SK-N-SH treated with all-trans-retinoic acid at 6 μM for 48 hours (cell line): ENCODE measurements around the gene MARCHF5.
"Not testable (repeated sequence)": the region's sequence is repeated elsewhere in the genome, so short reads cannot be mapped to it uniquely, and the experiment has no call there.

ENCODE experiments used
- ATAC-seq: fragments of 200-7000 bp; cut with Tn5 transposase; 3 replicates; pipeline ENCODE4 v1.9.1; 2020; ENCODE audit warnings: mild to moderate bottlenecking, moderate library complexity
- ARNTL ChIP-seq: fragments of 450-650 bp; formaldehyde crosslinking; IDR thresholded peaks from 2 replicates; pipeline ENCODE4 v1.5.0; 2020; ENCODE audit warnings: low read depth, mild to moderate bottlenecking, moderate library complexity, borderline replicate concordance
- CREB5 ChIP-seq: fragments of 250-450 bp; sonication (Bioruptor Pico); IDR thresholded peaks from 2 replicates; pipeline ENCODE4 v1.5.1; 2020; ENCODE audit warnings: low read depth, mild to moderate bottlenecking, moderate library complexity
- CSDC2 ChIP-seq: fragments of 250-450 bp; sonication (Bioruptor Pico); IDR thresholded peaks from 2 replicates; pipeline ENCODE4 v1.5.0; 2020; ENCODE audit warnings: mild to moderate bottlenecking, moderate library complexity
- ESRRG ChIP-seq: fragments of 250-450 bp; sonication (Bioruptor Pico); IDR thresholded peaks from 2 replicates; pipeline ENCODE4 v1.6.1; 2021; ENCODE audit warnings: mild to moderate bottlenecking
- GLIS3 ChIP-seq: fragments of 250-450 bp; sonication (Bioruptor Pico); IDR thresholded peaks from 2 replicates; pipeline ENCODE4 v1.5.0; 2020; ENCODE audit warnings: mild to moderate bottlenecking, moderate library complexity
- ISL1 ChIP-seq: fragments of 250-450 bp; sonication (Bioruptor Pico); IDR thresholded peaks from 2 replicates; pipeline ENCODE4 v2.1.2; 2022; ENCODE audit warnings: mild to moderate bottlenecking, moderate library complexity
- OSR1 ChIP-seq: fragments of 250-450 bp; sonication (Bioruptor Pico); IDR thresholded peaks from 2 replicates; pipeline ENCODE4 v1.8.0; 2022; ENCODE audit warnings: moderate library complexity, mild to moderate bottlenecking, inconsistent platforms
- PATZ1 ChIP-seq: fragments of 250-450 bp; sonication (Bioruptor Pico); IDR thresholded peaks from 2 replicates; pipeline ENCODE4 v1.8.0; 2020; ENCODE audit warnings: mild to moderate bottlenecking, moderate library complexity, borderline replicate concordance
- PPARA ChIP-seq: fragments of 250-450 bp; sonication (Bioruptor Pico); IDR thresholded peaks from 2 replicates; pipeline ENCODE4 v1.5.0; 2020; ENCODE audit warnings: mild to moderate bottlenecking, borderline replicate concordance
- RARB ChIP-seq: fragments of 250-450 bp; sonication (Bioruptor Pico); IDR thresholded peaks from 2 replicates; pipeline ENCODE4 v1.8.0; 2021; ENCODE audit warnings: mild to moderate bottlenecking, moderate library complexity
- SNAI2 ChIP-seq: fragments of 250-450 bp; sonication (Bioruptor Pico); IDR thresholded peaks from 2 replicates; pipeline ENCODE4 v1.5.0; 2020; ENCODE audit warnings: mild to moderate bottlenecking, moderate library complexity
- TCF4 ChIP-seq: fragments of 250-450 bp; sonication (Bioruptor Pico); IDR thresholded peaks from 2 replicates; pipeline ENCODE4 v1.8.0; 2021; ENCODE audit warnings: mild to moderate bottlenecking, moderate library complexity, borderline replicate concordance
- TOX ChIP-seq: fragments of 250-450 bp; sonication (Bioruptor Pico); IDR thresholded peaks from 2 replicates; pipeline ENCODE4 v1.8.0; 2021; ENCODE audit warnings: mild to moderate bottlenecking, moderate library complexity, borderline replicate concordance
- TSHZ2 ChIP-seq: fragments of 250-450 bp; sonication (Bioruptor Pico); IDR thresholded peaks from 2 replicates; pipeline ENCODE4 v1.5.0; 2020; ENCODE audit warnings: mild to moderate bottlenecking, moderate library complexity
- ZC3H10 ChIP-seq: fragments of 250-450 bp; sonication (Bioruptor Pico); IDR thresholded peaks from 2 replicates; pipeline ENCODE4 v1.5.1; 2021; ENCODE audit warnings: mild to moderate bottlenecking, moderate library complexity
- ZFP3 ChIP-seq: fragments of 250-450 bp; sonication (Bioruptor Pico); IDR thresholded peaks from 2 replicates; pipeline ENCODE4 v1.5.0; 2020; ENCODE audit warnings: mild to moderate bottlenecking, moderate library complexity
- ZNF565 ChIP-seq: fragments of 450-650 bp; formaldehyde crosslinking; conservative IDR thresholded peaks from 2 replicates; pipeline ENCODE4 v1.5.0; 2020; ENCODE audit warnings: low read depth, mild to moderate bottlenecking, moderate library complexity
- ZNF70 ChIP-seq: fragments of 450-650 bp; formaldehyde crosslinking; IDR thresholded peaks from 2 replicates; pipeline ENCODE4 v1.5.0; 2020; ENCODE audit warnings: mild to moderate bottlenecking, moderate library complexity
- ZNF8 ChIP-seq: fragments of 450-650 bp; formaldehyde crosslinking; IDR thresholded peaks from 2 replicates; pipeline ENCODE4 v1.5.0; 2020; ENCODE audit warnings: mild to moderate bottlenecking, moderate library complexity
- TF ChIP-seq, protein P1 (sequence below): fragments of 250-450 bp; sonication (Bioruptor Pico); IDR thresholded peaks from 2 replicates; pipeline ENCODE4 v1.8.0; 2021; ENCODE audit warnings: low read depth, mild to moderate bottlenecking, moderate library complexity, borderline replicate concordance

MARCHF5 gene

GRCh38 chr10:92342796-92343195, 51.8 kb downstream of the MARCHF5 start:
- TF ChIP-seq TOX (CRISPR knock-in tag) (no peak), ZC3H10 (CRISPR knock-in tag) (no peak), ZNF565 (CRISPR knock-in tag) (no peak), ARNTL (CRISPR knock-in tag) (no peak), OSR1 (CRISPR knock-in tag) (no peak), PPARA (CRISPR knock-in tag) (no peak), ISL1 (CRISPR knock-in tag) (no peak), ESRRG (CRISPR knock-in tag) (no peak), RARB (CRISPR knock-in tag) (no peak), ZNF8 (CRISPR knock-in tag) (no peak), TCF4 (CRISPR knock-in tag) (no peak)
- TF ChIP-seq, protein P1, sequence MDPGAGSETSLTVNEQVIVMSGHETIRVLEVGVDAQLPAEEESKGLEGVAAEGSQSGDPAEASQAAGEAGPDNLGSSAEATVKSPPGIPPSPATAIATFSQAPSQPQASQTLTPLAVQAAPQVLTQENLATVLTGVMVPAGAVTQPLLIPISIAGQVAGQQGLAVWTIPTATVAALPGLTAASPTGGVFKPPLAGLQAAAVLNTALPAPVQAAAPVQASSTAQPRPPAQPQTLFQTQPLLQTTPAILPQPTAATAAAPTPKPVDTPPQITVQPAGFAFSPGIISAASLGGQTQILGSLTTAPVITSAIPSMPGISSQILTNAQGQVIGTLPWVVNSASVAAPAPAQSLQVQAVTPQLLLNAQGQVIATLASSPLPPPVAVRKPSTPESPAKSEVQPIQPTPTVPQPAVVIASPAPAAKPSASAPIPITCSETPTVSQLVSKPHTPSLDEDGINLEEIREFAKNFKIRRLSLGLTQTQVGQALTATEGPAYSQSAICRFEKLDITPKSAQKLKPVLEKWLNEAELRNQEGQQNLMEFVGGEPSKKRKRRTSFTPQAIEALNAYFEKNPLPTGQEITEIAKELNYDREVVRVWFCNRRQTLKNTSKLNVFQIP = no peak
- ATAC-seq = peak; percentile 35; the same call in 1 of the 3 replicates

DNA sequence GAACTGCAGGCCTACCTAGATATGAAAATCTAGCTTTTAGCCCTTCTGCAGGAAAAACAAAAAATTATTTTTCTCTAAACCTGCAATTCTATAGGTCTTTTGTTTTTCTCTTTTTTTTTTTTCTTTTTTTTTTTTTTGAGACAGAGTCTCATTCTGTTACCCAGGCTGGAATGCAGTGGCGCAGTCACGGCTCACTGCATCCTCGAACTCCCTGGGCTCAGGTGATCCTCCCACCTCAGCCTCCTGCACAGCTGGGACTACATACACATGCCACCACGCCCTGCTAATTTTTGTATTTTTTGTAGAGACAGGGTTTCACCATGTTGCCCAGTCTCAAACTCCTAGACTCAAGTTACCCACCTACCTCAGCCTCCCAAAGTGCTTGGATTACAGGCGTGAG, 54.6 kb downstream of the MARCHF5 start:
- ATAC-seq = not testable (repeated sequence)

DNA sequence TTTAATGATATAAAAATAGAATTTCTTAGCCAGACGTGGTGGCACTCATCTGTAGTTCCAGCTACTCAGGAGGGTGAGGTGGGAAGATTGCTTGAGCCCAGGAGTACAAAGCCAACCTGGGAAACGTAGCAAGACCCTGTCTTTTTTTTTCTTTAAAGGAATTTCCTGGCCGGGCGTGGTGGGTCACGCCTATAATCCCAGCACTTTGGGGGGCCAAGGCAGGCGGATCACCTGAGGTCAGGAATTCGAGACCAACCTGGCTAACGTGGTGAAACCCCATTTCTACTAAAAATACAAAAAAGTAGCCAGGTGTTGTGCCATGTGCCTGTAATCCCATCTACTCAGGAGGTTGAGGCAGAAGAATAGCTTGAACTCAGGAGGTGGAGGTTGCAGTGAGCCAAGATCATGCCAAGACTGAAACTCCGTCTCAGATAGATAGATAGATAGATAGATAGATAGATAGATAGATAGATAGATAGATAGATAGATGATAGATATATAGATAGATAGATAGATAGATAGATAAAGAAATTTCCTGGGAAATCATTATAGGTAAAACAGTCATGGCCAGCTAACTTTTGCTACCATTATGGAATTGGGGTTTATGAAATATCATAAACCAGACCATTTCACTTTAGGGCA, 56.2 kb downstream of the MARCHF5 start:
- ATAC-seq = not testable (repeated sequence)

DNA sequence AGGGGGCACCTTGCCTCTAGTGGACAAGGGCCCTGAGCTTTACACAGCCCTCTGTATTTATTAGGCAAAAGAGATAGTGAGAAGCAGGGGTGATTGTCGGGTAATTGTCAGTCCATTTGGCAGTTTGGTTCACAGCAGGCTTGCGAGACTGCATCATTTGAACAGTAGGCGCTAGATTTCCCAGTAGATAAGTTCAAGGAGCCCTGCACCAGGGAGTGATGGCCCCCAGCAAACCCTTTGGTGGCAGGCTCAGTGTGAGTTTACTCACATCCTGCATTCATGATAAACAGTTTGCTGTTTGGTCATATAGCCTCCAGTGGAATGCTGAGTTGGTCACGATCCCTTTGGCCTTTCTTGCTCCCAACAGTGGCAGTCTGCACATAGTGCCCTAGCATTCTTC, 59.4 kb downstream of the MARCHF5 start:
- TF ChIP-seq RARB (CRISPR knock-in tag) (no peak), ZFP3 (CRISPR knock-in tag) (no peak), PATZ1 (no peak), ISL1 (CRISPR knock-in tag) (no peak), SNAI2 (CRISPR knock-in tag) (no peak), CREB5 (CRISPR knock-in tag) (no peak), TOX (CRISPR knock-in tag) (no peak), GLIS3 (CRISPR knock-in tag) (no peak), TSHZ2 (CRISPR knock-in tag) (no peak)
- no peak for ATAC-seq

- no peak for ATAC-seq
- TF ChIP-seq TOX (CRISPR knock-in tag) (no peak), CSDC2 (CRISPR knock-in tag) (no peak), ISL1 (CRISPR knock-in tag) (no peak), RARB (CRISPR knock-in tag) (no peak), ARNTL (CRISPR knock-in tag) (no peak), PPARA (CRISPR knock-in tag) (no peak), PATZ1 (no peak), ZNF70 (CRISPR knock-in tag) (no peak), CREB5 (CRISPR knock-in tag) (no peak), SNAI2 (CRISPR knock-in tag) (no peak), OSR1 (CRISPR knock-in tag) (no peak)
These were observed 63.6 kb downstream of the MARCHF5 start for GRCh38 chr10:92354587-92354986.
